Measurements from ENCODE around the gene MRTFB.

DNA sequence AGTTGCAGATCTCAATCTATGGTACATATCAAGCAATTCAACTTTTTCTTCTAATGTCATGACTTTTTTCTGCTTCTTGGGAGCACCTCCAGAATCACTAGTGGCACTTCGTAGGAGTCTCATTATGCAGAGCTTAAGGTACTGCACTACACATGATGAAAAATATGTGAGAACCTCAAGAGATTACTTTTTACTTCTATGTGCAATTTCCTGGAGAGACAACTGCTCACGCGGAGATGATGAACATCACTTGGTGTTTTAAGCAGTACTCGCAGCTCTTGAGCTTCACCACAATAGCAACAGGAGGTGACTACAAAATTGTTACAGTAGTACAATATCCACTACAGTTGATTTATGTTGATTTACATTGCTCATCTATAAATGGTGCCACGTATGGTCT is 79.7 kb downstream of the MRTFB start:
- TF ChIP-seq EZH2 (IDR thresholded peaks at IDR 0.05; ENCODE audit: borderline replicate concordance, low read depth, low read length, poor library complexity, severe bottlenecking): no peak
- TF ChIP-seq CTCF (conservative IDR thresholded peaks at IDR 0.05; ENCODE audit: low read depth, low read length): no peak
